Fibroblast of peridontal ligament (primary cell): Measurements from ENCODE around the gene PIGR.
A peak's percentile ranks its signal among the peaks of the same experiment; 100 is the strongest.

ENCODE experiments used
- DNase-seq: peaks from one replicate; pipeline ENCODE4 v3.0.0-alpha.2; 2010; ENCODE audit errors: extremely low read depth

Gene PIGR

DNA sequence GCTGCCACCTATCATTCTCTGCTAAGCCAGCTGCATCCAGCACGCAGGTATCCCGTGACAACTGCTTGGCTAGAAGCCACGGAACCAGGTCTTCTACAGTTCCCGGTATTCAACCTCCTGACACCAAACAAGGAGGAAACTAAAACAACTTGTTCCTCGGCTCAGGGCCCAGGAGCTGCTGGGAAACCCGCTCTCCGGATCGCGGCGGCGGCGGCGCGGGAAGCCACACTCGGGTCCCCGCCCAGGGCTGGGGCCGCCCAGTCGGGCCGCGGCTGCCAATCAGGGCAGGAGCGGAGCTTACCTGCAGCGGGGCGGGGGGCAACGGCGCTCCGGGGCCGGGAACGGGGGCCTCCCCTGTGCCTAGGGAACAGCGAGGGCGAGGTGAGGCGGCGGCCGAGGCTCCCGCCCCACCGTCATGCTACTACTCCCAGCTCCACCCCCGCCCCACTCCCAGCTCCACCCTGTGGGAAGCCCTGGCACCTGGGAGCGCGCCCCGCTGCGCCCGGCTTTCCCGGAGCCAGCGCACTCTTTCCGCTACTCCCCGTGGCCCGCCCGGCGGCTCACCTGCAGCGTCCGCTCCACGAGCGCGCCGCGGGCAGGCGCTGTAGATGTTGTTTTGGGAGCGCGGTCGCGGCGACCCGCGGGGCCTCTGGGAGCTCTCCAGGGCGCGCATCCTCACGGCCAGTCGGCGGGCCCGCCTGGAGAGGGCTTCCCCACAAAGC lies 36.9 kb downstream of the PIGR start:
- DNase-seq = no peak

DNA sequence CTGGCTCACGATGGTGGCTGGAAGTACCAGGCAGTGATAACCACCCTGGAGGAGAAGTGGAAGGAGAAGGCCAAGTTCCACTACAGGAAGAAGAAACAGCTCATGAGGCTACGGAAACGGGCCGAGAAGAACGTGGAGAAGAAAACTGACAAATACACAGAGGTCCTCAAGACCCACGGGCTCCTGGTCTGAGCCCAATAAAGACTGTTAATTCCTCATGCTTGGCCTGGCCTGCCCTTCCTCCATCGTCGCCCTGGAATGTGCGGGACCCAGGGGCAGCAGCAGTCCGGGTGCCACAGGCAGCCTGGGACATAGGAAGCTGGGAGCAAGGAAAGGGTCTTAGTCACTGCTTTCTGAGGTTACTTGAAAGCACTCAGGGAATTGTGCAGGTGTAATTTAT lies 38.2 kb downstream of the PIGR start:
- DNase-seq = no peak

DNA sequence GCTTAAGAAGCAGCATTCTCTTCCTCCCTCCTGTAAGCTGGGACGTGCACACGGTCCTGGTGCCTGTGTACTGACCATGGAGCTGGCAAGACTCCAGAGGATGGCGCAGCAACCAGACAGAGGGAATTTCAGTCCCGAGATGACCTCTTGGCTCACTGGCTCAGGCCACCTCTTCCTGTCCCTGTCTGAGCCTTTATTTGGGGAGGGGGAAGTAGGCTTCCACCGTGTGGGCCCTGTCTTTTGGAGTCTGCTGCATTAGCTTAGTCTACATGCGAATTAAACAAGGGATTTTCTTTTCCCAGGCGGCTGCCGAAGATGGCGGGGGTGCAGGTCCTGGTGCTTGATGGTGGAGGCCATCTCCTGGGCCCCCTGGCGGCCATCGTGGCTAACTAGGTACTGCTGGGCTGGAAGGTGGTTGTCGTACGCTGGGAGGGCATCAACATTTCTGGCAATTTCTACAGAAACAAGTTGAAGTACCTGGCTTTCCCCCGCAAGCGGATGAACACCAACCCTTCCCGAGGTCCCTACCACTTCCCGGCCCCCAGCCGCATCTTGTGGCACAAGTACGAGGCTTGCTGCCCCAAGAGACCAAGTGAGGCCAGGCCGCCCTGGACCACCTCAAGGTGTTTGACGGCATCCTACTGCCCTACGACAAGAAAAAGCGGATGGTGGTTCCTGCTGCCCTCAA lies 38.8 kb downstream of the PIGR start:
- no peak for DNase-seq

DNA sequence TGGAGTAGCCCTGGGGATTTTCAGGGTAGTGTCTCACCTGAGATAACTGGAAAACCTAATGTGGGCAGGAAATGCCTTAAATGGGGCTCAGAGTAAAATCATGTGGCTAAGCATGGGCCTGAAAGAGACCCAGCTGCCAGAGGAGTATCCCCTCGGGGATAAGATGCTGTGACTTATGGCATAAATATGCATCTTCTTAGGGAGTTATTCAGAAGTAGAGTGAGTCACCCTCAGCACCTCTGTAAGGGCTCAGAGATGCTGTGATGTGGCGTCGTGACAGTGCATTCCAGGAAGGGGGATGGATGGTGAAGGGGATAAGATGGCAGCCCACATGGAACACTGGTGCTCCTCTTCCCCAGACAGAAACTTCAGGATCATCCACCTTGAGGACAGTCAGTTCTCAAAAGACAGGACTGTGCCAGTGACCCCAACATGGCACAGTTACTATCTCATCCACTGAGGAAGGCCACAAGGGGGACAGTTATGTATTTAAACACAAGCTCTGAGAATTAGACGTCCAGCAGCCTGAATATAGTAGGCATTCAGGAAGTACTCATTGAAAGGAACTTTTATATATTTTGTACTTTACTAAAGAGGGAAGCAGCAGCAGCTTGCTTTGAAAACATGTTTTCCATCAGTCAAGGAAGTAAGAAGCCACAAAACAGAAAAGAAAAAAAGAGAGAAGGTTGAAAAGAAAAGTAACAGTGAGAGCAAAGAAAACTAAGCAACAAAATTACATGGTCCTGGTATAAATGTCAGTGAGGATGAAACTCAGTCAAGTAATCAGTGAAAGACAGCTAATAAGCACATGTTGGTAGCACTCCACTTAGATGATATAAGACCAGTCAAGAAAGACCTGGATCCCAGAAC lies 40.7 kb downstream of the PIGR start:
- DNase-seq = peak; percentile 78

DNA sequence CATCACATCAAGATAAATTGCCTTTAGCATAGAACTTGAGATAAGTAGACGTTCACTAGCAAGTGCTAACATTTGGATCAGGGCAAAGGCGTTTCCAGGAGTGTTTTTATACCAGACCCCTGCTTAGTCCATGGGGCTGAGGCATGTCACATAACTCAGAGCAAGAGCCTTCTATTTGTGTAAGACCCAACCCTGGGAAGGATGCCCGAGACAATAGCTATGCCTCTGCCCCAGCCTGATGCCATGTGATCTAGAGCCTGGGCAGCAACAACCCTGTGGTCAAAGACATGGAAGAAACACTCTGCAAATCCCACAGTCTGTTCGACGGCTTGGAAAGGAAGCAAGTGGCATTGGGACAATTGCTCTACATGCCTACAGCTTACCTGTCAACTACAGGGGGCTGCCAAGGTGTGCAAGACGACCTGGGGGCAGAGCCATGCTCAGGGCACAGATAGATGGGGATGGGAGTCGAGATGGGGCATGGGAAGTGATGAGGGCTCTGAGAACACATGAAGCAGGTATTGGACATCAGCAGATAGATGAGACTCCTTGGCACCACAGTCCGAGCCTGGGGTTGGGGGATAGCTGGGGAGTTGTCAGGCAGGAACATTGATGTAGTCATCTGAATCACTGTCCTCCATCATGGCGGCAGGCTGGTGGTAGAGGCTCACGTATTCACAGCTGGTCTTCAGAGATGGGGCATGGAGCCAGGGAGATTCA lies 41.7 kb downstream of the PIGR start:
- no peak for DNase-seq

DNA sequence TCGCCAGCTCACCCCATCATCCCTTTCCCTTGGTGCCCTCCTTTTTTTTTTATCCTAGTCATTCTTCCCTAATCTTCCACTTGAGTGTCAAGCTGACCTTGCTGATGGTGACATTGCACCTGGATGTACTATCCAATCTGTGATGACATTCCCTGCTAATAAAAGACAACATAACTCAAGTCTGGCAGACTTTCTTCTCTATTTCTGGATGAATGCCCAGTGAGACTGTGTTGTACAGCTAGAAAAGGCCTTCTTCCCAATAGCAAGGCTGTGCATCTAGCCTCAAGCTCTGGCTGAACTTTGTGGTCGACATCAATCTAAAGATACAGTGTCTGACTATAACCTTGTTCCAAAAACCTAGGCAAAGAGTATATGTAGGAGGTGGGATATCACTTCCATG lies 42.6 kb downstream of the PIGR start:
- DNase-seq = peak; percentile 39

DNA sequence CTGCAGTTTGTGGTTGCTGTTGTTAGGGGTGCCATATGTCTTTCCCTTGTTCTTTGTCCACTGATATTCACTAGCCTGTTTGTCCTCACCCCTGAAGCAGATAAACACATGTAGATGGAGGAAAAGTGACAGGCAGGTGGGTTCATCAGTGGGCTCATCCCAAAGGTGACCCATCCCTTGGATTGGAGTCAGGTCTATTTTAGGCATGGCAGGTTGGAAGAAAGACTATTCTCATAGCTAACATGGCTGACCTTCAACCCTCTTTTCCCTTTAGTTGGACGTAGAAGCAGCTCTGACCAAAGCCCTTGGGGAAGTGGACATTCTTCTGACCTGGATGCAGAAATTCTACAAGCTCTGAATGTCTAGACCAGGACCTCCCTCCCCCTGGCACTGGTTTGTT lies 43.6 kb downstream of the PIGR start:
- no peak for DNase-seq

DNA sequence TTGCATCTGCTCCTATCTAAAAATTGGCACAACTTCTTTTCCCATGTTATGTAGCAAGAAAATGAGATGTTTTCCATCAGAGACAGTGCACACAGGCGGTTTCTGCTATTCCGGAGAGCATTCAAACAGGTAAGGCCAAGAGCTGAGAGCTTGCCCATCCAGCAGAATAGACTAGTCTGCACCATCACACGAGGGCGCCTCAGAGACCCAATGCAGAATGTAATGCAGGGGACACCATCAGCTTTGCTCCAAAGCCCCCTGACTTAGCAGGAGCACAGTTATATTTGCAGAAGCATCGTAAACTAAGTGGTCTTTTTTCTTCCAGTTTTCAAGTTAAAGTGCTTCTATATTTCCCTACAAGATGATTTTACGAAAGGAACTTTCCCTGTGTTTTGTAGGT lies 44.3 kb downstream of the PIGR start:
- no peak for DNase-seq

DNA sequence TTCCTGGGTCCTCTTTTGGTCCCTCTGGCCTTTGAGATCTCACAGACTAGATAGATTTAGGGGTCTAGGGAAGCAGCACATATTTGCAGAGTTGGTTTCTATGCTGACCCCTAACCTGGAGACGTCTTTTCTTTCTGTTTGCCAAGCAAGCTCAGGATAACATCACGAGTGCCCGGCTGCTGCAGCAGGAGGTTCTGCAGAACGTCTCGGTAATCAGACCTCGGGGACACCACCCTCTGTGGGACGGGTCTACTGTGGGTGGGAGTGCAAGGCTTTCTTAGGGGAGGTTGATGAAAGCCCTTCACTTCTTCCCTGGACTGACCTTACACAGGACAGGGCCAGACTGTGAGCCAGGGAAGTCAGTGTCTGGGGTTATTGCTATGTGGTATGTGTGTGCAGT lies 46.1 kb downstream of the PIGR start:
- DNase-seq = no peak

DNA sequence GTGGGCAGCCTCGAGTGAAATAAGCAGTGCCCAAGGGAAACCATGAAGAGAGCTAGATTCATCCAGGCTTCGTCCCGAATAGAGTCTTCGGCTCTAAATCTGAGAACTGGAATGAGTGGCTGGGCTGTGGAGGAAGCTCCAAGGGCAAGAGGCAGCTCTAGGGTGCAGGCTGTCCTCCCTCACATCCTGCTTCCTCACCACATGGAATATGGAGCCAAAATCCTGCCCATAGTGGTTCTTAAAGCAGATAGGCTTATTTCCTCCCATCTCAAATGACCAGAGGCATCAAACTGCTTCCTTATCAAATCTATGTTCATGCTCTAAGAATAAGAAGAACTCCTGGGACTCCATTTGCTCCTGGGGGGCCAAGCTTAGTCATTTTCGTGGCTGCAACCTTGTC lies 46.5 kb downstream of the PIGR start:
- DNase-seq = no peak

DNA sequence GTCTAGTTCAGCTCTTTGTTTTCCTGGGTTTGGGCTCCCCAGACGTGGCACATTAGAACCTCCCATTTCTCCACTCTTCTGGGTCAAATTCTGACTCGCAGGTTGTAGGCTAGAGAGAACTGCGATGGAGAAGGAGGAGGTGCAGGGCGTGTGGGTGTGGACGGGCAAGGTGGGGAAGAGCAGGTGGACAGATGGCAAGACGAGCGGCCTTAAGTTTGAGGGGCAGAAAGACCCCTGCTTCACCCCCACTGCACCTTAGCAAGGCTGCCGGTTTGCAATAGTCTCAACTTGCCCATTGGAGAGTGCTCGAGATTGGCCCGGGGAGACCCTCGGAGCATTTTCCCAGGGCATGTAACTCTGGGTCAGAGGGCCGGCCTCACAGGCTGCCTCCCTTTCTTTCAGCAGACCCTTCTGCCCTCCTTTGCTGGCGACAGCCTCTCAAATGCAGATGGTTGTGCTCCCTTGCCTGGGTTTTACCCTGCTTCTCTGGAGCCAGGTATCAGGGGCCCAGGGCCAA lies 47.3 kb downstream of the PIGR start:
- no peak for DNase-seq

DNA sequence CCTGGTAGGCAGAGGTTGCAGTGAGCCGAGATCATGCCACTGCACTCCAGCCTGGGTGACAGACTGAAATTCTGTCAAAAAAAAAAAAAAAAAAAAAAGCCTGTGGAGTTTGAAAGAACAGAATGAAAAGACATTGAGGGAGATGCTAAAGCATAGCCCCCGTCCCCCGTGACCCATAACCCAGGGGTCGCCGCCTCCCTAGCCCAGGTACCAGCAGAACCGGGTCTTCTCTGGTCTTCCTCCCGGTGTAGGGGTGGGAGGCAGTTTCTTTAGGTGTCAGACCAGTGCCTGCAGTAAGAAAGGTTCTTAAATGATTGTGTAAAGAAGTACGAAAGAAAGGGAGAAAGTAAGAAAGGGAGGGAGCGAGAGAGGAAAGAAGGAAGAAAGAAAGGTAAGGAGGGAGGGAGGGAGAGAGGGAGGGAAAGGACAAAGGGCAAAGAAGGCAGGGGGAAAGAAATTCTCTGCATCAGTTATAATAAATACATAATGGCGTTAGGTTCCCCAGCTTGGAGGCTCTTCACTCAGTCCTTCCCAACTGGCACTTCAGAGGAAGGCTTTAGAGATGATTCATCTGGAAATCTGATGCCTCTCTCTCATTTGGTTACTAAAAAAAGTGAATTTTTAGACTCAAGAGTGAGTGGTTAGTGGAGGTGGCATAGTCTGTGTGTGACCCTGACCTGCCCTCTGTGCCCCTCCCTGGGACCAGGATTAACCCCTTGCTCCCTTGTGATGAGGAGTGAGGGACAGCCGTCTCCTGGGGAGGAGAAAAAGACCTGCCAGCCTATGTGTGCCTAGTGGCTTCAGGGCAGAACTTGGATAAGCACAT lies 48.0 kb downstream of the PIGR start:
- peak; percentile 81 for DNase-seq

DNA sequence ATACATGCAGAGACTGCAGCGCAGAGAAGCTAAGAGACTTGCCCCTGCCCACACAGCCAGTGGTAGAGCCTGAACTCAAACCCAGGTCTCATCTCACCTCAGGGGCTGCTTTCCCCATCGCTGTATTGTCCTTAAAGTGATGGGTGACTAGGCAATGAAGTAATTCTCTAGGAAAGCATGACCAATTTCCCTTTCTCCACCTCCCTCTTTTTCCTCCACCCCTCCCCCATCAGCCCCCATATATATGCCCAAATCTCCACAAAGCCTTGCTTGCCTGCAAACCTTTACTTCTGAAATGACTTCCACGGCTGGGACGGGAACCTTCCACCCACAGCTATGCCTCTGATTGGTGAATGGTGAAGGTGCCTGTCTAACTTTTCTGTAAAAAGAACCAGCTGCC lies 49.1 kb downstream of the PIGR start, which contains the start of gene IL24:
Gene IL24, plus strand, starts transcription at position 269 of the 400 bp plus-strand sequence. CDS start 390 bp downstream, outside the sequence.
- DNase-seq = no peak

DNA sequence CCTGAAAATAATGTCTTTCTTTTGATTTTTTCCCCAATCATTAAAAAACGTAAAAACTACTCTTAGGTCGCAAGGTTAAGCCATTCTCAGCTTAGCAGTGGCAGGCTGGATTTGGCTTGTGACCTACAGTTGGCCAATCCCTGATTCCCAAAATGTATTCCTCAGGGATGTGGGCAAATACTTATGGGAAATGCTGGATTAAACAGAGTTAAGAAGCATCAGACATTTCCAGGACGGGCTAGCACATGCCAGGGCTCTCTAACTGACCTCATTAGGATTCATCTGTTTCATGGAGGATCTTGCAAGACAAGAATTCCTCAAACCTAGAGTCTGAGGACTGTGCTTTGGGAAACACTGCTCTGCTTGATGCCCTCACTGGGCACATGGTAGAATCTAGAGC lies 50.0 kb downstream of the PIGR start:
- DNase-seq = peak; percentile 79

DNA sequence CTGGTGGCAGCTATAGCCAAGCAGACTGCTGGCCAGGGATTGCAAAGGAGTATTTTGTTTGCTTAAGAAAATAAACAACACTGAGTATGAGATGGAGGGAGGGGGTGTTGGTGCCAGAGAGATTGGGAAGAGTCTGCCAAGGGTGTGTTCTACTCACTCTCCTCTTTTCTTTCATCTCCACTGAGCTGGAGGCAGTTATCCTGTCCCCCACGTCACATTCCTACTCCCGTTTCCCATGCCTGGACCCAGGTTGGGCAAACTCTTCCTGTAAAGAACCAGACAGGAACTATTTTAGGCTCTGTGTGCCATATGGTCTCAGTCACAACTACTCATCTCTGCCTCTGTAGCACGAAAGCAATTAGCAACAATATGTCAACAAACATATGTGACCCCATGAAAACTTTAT lies 50.4 kb downstream of the PIGR start:
- DNase-seq = peak; percentile 74

DNA sequence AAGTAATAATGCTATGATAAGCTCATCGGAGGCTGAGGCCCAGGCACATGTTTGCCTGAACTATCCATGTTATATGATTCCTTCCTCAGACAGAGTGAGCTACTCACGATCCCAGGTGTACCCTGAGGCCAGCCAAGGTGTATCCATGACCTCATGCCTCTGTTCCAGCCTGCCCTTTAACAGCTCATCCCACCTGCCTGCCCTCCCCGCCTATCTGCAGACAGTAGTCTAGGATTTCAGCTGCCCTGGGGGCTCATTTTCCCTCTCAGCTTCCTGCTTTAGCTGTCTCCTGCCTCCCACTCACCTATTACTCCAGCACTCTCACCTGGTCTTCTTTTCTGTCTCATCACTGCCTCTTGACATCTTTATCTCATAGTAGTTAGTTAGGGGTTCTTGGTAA lies 50.9 kb downstream of the PIGR start:
- DNase-seq = no peak

DNA sequence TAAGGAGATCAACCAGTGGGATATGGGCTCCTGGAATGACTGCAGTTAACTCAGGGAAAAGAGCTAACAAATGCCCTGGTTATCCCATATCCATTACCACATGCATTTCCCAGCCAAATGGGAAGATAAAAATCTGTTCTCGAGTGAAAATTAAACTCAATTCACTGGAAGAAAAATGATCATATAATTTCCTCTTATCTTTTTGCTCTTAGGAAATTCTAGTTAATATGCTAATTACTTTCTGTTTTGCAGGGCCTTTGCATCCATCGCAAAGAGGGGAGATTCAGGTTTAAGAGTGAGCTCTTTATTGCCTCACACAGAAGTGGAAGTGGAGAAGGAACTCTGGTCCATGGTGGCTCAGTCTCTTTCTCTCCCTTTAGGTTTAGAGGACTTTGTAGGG lies 52.9 kb downstream of the PIGR start:
- no peak for DNase-seq

DNA sequence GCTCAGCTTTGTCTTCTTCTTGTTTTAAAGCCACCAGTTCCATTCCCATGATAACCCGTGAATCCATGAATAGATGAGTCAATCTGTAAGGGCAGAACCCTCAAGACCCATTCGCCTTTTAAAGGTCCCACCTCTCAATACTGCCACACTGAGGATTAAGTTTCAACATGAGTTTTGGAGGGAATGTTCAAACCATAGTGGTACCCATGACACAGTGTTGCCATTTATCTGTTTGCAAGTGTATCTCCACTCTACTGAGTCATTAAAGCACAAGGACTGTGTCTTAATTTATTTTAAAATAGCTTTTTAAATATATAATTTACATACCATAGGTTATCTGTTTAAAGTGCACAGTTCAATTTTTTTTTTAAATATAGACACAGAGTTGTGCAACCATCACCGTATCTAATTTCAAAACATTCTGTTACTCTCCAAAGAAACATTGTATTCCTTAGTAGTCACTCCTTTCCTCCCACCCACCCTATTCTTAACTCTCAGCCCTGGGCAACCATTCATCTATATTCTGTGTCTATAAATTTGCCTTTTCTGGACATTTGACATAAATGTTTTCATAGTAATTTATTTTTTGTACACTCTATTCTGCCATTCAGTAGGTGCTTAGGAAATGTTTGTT lies 53.8 kb downstream of the PIGR start:
- peak; percentile 79 for DNase-seq

DNA sequence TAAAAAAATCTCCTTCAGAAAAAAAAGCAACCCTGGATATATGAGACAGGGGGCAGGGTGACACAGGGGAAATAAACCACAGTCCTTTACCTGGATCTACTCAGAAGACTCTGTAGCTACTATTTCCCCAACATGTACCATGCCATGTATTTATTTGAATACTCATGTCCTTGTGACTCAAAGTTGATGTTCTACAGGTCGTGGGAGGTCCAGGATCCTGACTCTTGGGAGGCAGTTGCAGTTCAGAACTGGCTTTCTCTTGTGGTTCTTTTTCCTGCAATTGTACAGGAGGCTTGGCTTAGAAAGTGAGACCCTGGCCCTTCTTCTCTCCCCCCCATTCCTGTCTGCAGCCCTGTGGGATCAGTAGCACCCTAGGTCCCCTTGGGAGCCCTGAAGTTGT lies 54.9 kb downstream of the PIGR start:
- DNase-seq = no peak
